Measurements from ENCODE around the gene COMT.
A peak's percentile ranks its signal among the peaks of the same experiment; 100 is the strongest.
"Not testable (repeated sequence)": the region's sequence is repeated elsewhere in the genome, so short reads cannot be mapped to it uniquely, and the experiment has no call there.

Gene COMT

GRCh38 chr22:19941365-19942082, at the start of gene COMT, which contains the start of gene TXNRD2:
Gene COMT (plus strand): TSS chr22:19941772. CDS start chr22:19962527, 20,755 bp downstream.
Gene TXNRD2 (minus strand): TSS chr22:19941818. CDS start chr22:19941803, 15 bp downstream.
- peak; percentile 34 to 43 for DNase-seq (ENCODE audit: low read depth in 2 of 2)

- peak in 1 of 2 donors; percentile 26 for DNase-seq (ENCODE audit: low read depth in 2 of 2)
These were observed 49.2 kb upstream of the COMT start for GRCh38 chr22:19892257-19892879.

DNA sequence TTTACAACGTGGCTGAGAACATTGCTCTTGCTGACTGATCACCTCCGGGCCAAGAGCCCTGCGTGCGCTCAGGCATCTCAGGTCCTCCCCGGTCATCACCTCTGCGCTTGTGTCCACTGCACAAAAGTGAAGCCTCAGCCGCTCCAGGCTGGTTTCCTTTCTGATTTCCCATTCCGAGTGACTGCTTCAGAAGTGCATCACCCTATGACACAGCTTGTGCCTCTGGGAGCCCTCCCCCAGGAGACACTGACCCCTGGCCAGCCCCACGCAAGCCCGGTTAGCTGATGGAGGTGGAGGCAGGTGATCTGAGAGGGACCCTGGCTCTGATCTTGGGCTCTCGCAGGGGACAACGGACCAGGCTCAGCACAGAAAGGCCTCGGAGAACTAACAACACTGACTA, 48.6 kb upstream of the COMT start:
- no peak for DNase-seq (ENCODE audit: low read depth in 2 of 2)

DNA sequence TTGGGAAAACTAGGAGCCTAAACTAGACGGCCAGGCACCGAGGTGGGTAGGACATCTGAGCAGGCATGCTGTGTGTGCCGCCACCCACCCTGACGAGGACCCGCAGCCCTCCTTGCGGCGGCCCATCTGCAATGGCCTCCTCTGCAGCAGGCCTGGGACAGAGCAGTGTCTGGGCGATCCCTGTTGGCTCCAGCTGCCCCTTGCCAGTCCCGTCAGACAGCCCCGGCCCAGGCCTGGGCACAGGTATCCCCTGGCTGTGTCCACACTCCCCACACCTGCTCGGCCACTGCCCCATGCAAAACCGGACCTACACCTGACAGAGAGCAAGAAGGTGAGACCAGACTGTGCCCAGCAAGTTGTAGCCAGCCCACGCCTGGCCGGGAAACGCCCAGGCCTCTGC, 48.2 kb upstream of the COMT start:
- no peak for DNase-seq (ENCODE audit: low read depth in 2 of 2)

GRCh38 chr22:19895160-19895849, 46.3 kb upstream of the COMT start:
- DNase-seq (ENCODE audit: low read depth in 2 of 2), result no peak

DNA sequence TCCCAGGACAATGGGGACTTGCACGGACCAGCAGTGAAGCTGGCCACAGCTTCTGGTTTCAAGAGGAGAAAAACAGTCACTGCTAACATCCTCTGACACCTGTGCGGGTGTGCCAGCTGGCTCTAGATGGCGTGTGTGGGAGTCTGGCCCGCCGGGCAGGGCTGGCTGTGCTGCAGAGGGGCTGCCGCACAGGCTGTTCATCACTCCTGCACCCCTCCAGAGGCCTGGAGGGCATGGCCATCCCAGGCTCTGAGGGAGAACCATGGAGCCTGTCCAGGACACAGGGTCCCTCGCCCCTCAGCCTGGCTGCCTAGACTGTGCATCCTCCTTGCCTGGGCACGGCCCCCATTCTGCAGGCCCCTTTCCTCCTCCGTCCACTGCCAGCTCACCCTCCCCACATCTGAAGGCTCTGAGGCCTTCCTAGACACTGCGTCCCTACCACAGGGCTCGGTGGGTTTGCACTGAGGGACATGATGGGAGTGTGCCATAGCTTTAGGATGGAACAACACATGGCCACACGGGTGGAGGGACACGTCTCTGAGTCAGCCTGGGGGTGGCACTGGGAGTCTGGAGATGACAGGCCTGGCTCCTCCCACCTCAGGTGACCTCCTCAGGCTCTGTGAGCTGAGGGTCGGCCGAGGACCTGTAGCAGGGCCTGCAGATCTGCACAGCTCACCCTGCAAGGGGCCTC, 44.8 kb upstream of the COMT start:
- no peak for DNase-seq (ENCODE audit: low read depth in 2 of 2)

DNA sequence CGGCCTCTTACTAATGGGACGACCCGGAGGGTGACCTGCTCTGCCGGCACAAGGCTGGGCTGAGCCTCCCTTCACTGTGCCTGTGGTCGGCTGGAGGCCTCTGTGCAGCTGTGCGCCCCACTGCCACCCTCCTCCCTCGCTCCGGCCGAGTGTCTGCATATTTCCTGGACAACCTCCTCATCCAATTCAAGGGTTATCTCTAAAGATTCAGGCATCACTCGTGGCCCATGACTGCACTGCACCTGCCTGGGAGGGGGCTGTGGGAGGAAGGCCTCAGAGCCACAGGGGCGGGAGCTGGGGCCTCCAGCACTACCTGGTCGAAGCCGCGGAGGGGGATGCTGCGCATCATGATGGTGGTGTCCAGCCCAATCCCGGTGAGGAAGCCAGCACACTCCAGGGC, 43.8 kb upstream of the COMT start:
- no peak for DNase-seq (ENCODE audit: low read depth in 2 of 2)

- no peak for DNase-seq (ENCODE audit: low read depth in 2 of 2)
These were observed 43.4 kb upstream of the COMT start for GRCh38 chr22:19898145-19898544.

DNA sequence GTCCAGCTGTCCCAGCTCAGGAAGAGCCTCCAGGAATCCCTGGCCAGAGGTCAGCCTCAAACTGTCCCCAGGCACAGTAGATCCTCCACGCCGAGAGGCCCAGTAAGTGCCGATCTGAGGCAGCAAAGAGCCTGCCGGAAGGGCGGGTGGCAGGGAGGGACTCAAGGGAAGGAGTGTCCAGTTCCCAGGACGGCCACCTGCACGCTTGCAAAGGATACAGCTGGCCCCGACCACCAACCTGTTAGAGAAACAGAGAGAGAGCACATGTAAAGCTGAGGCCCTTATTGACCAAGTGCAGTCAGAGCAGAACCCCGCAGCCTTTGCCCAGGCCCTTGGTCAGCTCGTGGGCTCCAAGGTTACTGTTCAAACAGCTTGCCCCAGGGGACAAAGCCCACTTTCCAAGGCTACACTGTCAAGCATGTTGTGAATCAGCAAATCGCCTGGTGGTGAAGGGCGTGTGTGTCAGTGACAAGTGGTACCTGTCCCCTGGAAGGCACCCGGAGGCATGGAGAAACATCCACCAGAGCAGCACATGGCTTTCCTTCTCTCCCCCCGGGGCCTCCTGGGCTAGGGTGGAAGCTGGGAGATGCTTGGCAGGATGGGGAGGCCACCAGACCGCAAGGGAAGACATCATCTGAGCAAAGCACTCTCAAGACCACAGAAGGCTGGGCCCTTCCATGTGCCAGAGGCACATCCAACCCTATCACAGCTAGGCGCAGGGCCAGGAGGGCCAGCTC, 42.6 kb upstream of the COMT start:
- DNase-seq (ENCODE audit: low read depth in 2 of 2), result no peak

- no peak for DNase-seq (ENCODE audit: low read depth in 2 of 2)
These were observed 40.7 kb upstream of the COMT start for GRCh38 chr22:19900707-19901436.

- no peak for DNase-seq (ENCODE audit: low read depth in 2 of 2)
These were observed 39.9 kb upstream of the COMT start for GRCh38 chr22:19901577-19902244.

DNA sequence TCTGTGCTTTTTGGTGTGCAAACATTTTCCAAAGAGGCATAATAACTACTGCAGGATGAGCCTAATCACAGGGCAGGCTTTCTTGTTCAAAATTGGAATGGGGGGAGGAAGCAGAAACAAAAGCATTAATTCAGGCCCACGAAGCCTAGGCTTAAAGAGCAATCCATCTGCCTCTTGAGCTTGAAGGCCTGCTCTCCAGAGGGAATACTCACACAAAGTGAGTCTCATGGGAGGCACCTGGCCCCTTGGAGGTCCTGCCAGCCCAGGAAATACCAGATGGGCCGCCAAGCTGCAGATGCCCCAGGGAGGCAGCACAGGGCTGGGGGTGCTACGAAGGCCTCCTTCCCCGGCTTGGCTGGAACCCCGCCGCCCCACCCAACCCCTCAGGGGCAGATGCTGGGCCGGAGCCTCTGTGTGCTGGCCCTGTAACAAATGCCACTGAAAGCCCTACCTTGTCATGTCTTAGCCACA, 39.3 kb upstream of the COMT start:
- no peak for DNase-seq (ENCODE audit: low read depth in 2 of 2)

GRCh38 chr22:19903031-19903430, 38.5 kb upstream of the COMT start:
- no peak for DNase-seq (ENCODE audit: low read depth in 2 of 2)

- no peak for DNase-seq (ENCODE audit: low read depth in 2 of 2)
These were observed 38.1 kb upstream of the COMT start for GRCh38 chr22:19903513-19903912.

- DNase-seq (ENCODE audit: low read depth in 2 of 2), result no peak
These were observed 37.3 kb upstream of the COMT start for GRCh38 chr22:19904174-19904856.

DNA sequence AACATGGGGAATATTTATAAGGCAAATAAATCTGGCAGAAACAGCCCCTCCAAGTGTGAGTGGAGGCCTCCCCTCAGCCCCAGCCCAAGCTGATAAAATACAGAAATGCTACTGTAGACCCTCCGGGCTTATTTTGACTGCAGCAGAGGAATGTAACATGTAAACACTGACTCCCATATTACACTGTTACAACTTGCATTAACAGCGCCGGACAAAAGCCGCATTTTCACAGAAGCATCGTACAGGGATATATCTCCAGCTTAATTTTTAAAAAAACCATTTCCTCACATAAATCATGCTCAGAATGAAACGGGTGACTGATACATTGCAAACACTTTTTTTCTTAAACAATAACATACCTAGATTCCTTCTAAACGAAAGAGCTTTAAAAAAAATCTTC, 36.6 kb upstream of the COMT start:
- no peak for DNase-seq (ENCODE audit: low read depth in 2 of 2)

- no peak for DNase-seq (ENCODE audit: low read depth in 2 of 2)
These were observed 36.0 kb upstream of the COMT start for GRCh38 chr22:19905347-19906276.

- DNase-seq (ENCODE audit: low read depth in 2 of 2), result not testable (repeated sequence)
These were observed 34.7 kb upstream of the COMT start for GRCh38 chr22:19906864-19907263.

Measured in stimulated activated CD4-positive, alpha-beta T cell treated with anti-CD3 and anti-CD28 coated beads, Interleukin-1b, Interleukin-23, amount 100 ng/mL, for 1 hour (primary cell).